COR-L47 (cell line): Measurements from ENCODE around the gene CPNE5.

ENCODE experiments used
- DNase-seq: peaks from one replicate; lab custom pipeline; 2025; lab: John Stamatoyannopoulos, UW

Gene CPNE5

GRCh38 chr6:36791521-36792135 is 47.6 kb downstream of the CPNE5 start:
- DNase-seq: no peak

DNA sequence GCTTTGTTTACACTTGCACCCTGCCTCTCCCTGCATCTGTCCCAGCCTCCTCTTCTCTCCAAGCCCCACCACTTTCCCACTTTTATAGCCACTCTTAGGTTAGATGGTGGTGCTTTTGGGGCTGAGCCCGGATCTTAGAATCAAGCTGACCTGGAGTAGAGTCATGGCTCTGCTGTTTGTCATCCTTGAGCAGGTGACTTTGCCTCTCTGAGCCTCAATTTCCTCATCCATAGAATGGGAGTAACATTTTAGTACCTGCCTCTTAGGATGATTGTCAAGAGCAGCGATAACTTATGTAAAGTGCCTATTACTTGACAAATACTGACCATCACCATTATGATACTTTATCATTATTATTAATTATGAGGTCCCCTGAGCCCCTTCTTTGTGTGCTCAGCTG is 48.2 kb downstream of the CPNE5 start:
- DNase-seq: no peak

- DNase-seq: no peak
Measured at GRCh38 chr6:36788768-36789167, 50.5 kb downstream of the CPNE5 start.

DNA sequence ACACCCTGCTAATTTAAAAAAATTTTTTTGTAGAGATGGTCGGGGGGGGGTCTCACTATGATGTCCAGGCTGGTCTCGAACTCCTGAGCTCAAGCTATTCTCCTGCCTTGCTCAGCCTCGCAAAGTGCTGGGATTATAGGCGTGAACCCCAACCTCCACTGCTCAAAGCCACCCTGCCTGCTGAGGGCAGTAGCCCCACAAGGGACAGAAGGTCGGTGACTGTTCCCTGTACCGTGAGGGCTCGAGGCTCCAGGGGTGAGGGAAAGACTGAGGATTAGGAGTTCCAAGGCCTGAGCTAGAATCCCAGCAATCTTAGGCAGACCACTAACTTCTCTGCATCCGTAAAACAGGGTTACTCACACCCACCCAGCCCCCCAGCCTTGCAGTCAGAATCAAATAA is 51.1 kb downstream of the CPNE5 start:
- DNase-seq: no peak

DNA sequence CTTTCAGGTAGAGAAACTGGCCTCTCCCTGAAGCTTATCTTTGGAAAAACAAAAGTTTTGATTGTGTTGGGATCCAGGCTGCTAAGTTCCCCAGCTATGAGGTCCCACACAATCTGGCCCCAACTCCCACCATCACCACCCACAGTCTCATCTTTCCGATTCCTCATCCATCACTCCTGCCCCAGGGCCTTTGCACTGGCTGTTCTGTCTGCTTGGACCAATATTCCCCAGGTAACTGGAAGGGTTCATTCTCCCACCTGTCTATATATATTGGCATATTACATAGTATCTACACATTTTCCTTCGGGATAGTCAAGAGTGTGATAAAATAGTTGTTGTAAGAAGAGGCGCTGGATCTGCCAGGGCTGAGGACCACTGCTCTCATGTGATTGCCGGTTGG is 52.0 kb downstream of the CPNE5 start:
- no peak for DNase-seq

- no peak for DNase-seq
Measured at GRCh38 chr6:36786055-36786675, 53.1 kb downstream of the CPNE5 start.

DNA sequence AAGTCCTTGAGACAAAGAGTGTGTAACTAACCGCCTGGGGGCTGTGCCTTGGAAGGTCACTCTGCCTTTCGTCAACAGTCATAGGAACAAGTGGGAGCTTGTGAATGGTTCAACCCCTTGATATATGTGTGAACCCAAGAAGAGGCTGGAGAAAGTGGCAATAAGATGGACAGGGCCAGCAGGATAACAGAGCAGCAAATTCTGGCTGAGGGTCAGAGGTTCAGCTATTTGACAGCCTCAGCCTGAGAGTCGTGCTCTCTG is 54.9 kb downstream of the CPNE5 start:
- DNase-seq: no peak

DNA sequence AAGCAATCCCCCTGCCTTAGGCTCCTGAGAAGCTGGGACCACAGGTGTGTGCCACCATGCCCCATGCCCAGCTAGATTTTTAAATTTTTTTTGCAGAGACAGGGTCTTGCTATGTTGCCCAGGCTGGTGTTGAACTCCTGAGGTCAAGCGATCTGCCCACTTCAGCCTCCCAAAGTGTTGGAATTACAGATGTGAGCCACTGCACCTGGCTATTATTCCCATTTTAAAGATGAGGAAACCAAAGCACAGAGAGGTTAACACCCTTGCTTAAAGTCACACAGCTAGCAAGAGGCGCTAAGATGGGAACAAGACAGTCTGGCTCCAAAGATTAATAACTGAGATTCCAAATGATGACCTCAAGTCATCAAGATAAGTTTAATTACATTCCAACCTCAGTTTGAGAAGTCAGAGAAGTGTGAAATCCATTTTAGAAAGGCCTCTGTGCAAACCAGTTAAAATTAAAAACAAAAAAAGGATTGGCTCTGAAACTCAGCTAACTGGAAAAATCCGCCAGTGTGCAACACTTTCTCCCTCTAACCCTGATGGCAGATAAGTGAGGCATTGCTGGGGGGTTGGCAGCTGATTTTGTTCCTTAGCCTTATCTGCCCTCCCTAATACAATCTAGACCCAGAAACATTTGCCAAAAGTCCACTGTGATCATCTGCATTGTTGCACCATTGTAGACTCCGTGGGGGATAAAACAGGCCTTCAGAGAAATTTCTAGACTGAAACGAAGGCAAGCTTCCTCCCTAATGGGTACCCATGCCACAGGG is 55.5 kb downstream of the CPNE5 start:
- DNase-seq: no peak

- no peak for DNase-seq
Measured at GRCh38 chr6:36781669-36782068, 57.6 kb downstream of the CPNE5 start.

GRCh38 chr6:36780442-36781177 is 58.6 kb downstream of the CPNE5 start:
- DNase-seq: no peak

- no peak for DNase-seq
Measured at GRCh38 chr6:36779227-36779626, 60.0 kb downstream of the CPNE5 start.

- DNase-seq: peak; percentile 18
Measured at GRCh38 chr6:36777801-36778200, 61.4 kb downstream of the CPNE5 start.

GRCh38 chr6:36776167-36776566 is 63.1 kb downstream of the CPNE5 start:
- no peak for DNase-seq

DNA sequence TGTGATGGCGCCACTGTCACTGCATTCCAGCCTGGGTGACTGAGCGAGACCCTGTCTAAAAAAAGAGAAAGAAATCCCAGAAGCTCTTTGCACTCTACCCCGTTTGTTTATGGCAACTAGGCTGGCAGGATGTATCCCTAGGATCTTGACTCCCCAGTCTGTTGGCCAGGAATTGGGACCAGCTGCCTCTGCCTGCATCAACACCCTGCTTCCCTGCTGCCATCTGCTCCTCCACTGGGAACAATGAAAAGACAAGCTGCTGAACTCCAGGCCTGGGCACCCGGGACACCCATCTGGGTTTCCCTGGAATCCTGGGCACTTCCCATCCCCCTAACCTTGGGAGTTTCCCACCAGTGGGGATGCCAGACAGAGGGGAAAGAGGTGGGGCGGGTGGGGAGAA is 64.9 kb downstream of the CPNE5 start:
- no peak for DNase-seq

DNA sequence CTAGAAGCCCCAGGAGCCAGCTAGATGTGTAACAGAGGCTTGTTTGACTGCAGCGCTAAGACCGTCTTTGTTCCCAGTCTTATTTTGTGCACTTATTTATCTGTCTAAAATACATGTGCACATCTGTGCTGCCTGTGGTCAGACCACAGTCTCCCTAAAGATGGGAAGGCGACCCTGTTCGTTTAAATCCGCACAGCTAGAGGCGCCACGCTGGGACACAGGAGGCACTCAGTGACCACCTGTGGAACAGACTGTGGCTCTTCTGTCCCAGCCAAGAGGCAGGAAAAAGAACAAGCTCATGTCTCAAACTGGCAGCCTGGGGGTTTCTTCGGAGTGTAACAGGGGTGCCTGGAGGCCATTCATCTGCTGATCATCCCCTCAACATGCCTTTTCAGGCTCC is 66.8 kb downstream of the CPNE5 start:
- no peak for DNase-seq

GRCh38 chr6:36771145-36771544 is 68.1 kb downstream of the CPNE5 start:
- DNase-seq: no peak

DNA sequence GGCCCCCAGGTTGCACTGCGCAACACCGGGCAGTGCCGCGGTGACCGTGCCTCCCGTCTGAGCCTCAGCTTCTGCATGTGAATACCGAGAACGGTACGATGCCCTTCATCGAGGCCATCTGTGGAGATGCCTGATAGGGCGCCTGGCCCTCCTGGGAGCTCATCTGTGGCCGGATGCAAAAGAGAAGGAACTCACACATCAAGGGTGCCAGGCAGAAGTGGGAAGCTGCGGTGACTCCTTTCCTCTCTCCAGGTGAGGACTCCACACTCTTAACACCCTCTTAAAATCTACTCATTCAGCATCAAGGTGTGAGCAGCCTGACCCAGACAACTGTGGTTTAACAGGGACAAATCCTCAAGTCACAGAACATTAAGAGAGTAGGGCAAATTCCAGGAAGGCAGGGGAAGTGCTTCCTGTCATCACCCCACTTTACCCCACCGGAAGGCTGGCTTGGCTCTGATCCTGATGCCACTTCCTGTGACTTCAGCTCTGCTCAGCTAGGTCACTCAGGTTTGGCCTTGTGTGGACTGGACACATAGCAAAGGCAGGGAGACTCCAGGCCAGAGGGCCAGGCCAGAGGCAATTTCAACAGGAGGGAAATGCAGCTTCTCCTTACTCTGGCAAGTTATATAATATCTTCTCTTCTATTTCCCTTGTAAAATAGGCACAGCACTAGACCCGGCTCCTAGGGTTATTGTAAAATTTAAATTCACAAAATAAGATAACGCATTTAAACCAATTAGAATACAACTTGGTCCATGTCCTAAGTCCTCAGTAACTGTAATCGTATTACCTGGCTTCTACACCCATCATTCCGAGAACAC is 69.4 kb downstream of the CPNE5 start:
- DNase-seq: no peak

DNA sequence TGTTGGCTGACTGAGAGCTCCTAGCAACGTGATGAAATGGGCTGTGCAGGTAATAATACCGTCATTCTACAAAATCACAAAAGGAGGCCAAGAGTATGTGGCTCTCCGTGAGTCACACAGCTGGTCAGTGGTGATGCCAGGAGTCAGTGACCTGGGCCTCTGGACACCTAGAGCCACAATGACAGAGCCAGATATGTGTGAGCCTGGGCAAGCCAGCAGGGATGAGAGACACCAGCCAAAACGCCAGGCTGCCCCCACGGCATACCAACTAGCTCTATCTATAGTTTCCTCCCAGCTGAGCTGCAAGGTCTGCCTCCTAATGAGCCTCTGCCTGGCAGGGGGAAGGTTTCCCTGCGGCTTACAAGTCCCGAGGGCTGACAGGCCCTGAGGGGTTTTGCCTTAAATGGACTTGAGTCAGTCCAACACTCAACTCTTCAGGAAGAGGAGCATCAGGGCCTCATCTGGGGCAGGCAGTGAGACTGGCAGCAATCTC is 70.0 kb downstream of the CPNE5 start:
- no peak for DNase-seq

- DNase-seq: no peak
Measured at GRCh38 chr6:36766399-36766945, 72.8 kb downstream of the CPNE5 start.

DNA sequence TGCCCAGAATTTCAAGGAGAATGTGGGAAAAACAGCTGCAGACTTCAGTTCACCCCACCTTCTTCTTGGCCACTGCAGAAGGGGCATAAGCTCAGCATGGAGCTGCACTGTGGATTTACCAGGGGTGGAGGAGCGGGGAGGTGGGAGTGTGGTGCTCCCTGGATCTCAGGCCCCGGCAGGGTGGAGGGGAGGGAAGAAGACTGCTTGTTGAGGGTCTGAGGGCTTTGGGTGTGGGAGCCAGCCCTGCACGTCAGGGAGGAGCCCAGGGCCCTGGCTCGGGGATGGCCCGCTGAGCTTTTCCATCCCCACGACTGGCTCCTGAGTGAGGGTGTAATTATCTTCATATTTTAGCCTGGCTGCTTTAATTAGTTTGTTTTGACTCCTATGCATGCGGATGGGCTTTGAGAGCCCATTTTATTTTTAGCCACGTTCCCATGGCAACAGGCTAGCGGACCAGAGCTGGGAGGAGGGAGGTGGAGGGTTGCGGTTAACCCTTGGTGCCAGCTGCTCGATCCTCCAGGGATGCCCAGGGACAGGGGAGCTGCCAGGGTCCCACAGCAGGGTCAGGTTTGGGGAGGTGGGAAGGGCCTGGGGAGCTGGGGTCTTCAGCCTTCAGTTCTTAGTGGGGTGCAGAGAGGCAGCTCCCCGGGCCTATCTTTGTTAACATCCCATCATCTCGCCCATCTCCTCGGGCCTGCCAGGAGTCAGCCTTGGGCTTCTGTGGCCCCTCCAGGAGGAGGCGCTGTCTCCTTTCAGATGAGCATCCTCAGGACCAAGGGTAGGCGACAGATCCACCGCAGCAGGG is 73.4 kb downstream of the CPNE5 start:
- peak; percentile 88 for DNase-seq

DNA sequence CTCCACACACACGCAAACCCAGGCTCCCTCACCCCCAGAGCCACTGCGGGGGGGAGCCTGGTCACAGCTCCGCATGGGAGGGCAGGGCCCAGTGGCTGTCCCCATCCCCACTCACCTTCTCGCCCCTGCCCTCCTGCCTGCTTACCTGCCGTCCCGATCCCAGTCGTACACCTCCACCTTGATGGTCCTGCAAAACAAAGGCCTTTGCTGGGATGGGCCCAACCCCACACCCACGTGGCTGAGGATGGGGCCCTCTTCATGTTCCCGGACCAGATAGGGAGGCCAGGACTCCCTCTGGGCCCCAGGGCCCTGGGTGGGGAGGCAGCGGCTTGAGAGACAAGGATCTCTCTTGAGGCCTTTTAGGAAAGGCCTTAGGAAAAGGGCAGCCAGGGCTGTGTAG is 74.1 kb downstream of the CPNE5 start:
- DNase-seq: no peak
